GM12891 (cell line): ENCODE results near the gene ANKLE2.

Experiments used
- POLR2A ChIP-seq: IDR thresholded peaks from 2 replicates; pipeline ENCODE4 v1.6.1; 2011; ENCODE audit warnings: low read depth, low read length, control low read depth
- POLR2AphosphoS5 ChIP-seq: IDR thresholded peaks from 2 replicates; pipeline ENCODE4 v1.6.1; 2011; ENCODE audit warnings: low read depth, low read length, control low read depth

DNA sequence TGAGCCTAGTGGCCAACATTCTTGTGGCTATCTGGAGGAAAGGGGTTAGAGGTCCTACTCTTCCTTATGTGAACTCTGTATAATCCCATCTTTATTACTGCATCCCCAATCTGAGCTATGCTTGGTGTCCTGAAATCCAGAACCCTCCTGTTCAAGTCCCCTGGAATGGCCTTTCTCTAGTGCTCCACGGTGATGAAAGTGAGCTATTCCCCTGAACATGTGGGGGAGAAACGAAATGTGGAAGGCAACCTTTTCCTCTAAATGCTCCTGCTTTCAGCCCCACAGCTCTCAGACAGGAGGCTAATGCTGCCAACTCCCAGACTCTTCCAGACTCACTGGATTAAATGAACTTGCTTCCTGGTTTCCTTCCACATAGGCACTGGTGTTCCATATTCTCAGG, 53.5 kb downstream of the ANKLE2 start:
- TF ChIP-seq POLR2A (no peak), POLR2AphosphoS5 (no peak)
